Liver (tissue), 9 donors: Measurements from ENCODE around the gene CHST3. TPM values are rescaled to one million over a fixed set of nuclear protein-coding genes. Genes with fewer than 3 reads are reported as not detected.

Source experiments
- DNase-seq: peaks from one replicate; pipeline ENCODE4 v3.0.0-alpha.2; 2017; ENCODE audit warnings: low spot score
- H3K27ac ChIP-seq, 2 donors: one replicate each; pipeline ENCODE4 v1.7.0; 2013; ENCODE audit warnings: inconsistent platforms in 2 of 2, low read length in 2 of 2, control low read depth in 1 of 2, low read depth in 1 of 2, mild to moderate bottlenecking in 1 of 2
- H3K27me3 ChIP-seq, 4 donors: one replicate each; pipeline versions ENCODE4 v1.6.1 to v1.7.0; 2013; ENCODE audit warnings: low read length in 3 of 4, inconsistent platforms in 1 of 4, mild to moderate bottlenecking in 1 of 4, moderate library complexity in 1 of 4; ENCODE audit not compliant: control insufficient read depth in 4 of 4, insufficient read depth in 4 of 4
- H3K36me3 ChIP-seq, 4 donors: one replicate each; pipeline versions ENCODE4 v1.6.1 to v1.7.0; 2013; ENCODE audit warnings: low read length in 3 of 4, mild to moderate bottlenecking in 3 of 4, low read depth in 1 of 4, moderate library complexity in 1 of 4; ENCODE audit not compliant: control insufficient read depth in 4 of 4, insufficient read depth in 3 of 4
- H3K4me1 ChIP-seq, 4 donors: one replicate each; pipeline versions ENCODE4 v1.6.1 to v1.7.0; 2013; ENCODE audit warnings: low read length in 3 of 4, mild to moderate bottlenecking in 3 of 4, moderate library complexity in 1 of 4; ENCODE audit not compliant: control insufficient read depth in 4 of 4, insufficient read depth in 4 of 4
- H3K4me3 ChIP-seq, 3 donors: one replicate each; pipeline versions ENCODE4 v1.6.1 to v1.7.0; 2013; ENCODE audit warnings: low read length in 3 of 3, control low read depth in 1 of 3, low read depth in 1 of 3, mild to moderate bottlenecking in 1 of 3
- H3K9ac ChIP-seq, 2 donors: one replicate each; pipeline ENCODE4 v1.7.0; 2013; ENCODE audit warnings: low read length in 2 of 2, mild to moderate bottlenecking in 2 of 2, moderate library complexity in 2 of 2, control low read depth in 1 of 2, low read depth in 1 of 2
- H3K9me3 ChIP-seq, 4 donors: one replicate each; pipeline versions ENCODE4 v1.6.1 to v1.7.0; 2013; ENCODE audit warnings: low read length in 3 of 4; ENCODE audit not compliant: control insufficient read depth in 4 of 4
- EGR1 ChIP-seq, 2 donors: IDR thresholded peaks; 2 replicates each; pipeline ENCODE4 v1.6.1; 2016 to 2018; ENCODE audit warnings: antibody characterized with exemption in 2 of 2, low read depth in 2 of 2
- FOXA1 ChIP-seq: IDR thresholded peaks from 2 replicates; pipeline ENCODE4 v1.6.1; 2016; ENCODE audit warnings: antibody characterized with exemption
- FOXA2 ChIP-seq: IDR thresholded peaks from 2 replicates; pipeline ENCODE4 v1.6.1; 2016; ENCODE audit warnings: antibody characterized with exemption
- GABPA ChIP-seq, 2 donors: IDR thresholded peaks in 1 of 2; conservative IDR thresholded peaks in 1 of 2; 2 replicates each; pipeline ENCODE4 v1.6.1; 2016; ENCODE audit warnings: antibody characterized with exemption in 2 of 2, mild to moderate bottlenecking in 1 of 2, moderate library complexity in 1 of 2
- HNF4A ChIP-seq, 2 donors: conservative IDR thresholded peaks; 2 replicates each; pipeline ENCODE4 v1.6.1; 2016; ENCODE audit warnings: antibody characterized with exemption in 2 of 2, mild to moderate bottlenecking in 2 of 2
- HNF4G ChIP-seq: IDR thresholded peaks from 2 replicates; pipeline ENCODE4 v1.6.1; 2016; ENCODE audit warnings: antibody characterized with exemption
- JUND ChIP-seq, 2 donors: IDR thresholded peaks; 2 replicates each; pipeline ENCODE4 v1.6.1; 2016; ENCODE audit warnings: antibody characterized with exemption in 2 of 2
- NR2F2 ChIP-seq: IDR thresholded peaks from 2 replicates; pipeline ENCODE4 v1.6.1; 2016; ENCODE audit warnings: antibody characterized with exemption
- RAD21 ChIP-seq, 2 donors: IDR thresholded peaks; 2 replicates each; pipeline ENCODE4 v1.6.1; 2016; ENCODE audit warnings: antibody characterized with exemption in 2 of 2, mild to moderate bottlenecking in 2 of 2
- RXRA ChIP-seq, 2 donors: IDR thresholded peaks; 2 replicates each; pipeline ENCODE4 v1.6.1; 2017 to 2018; ENCODE audit warnings: antibody characterized with exemption in 2 of 2, mild to moderate bottlenecking in 1 of 2
- SP1 ChIP-seq: IDR thresholded peaks from 2 replicates; pipeline ENCODE4 v1.6.1; 2018; ENCODE audit warnings: antibody characterized with exemption, mild to moderate bottlenecking
- TAF1 ChIP-seq: conservative IDR thresholded peaks from 2 replicates; pipeline ENCODE4 v1.6.1; 2016; ENCODE audit warnings: antibody characterized with exemption, mild to moderate bottlenecking
- YY1 ChIP-seq: IDR thresholded peaks from 2 replicates; pipeline ENCODE4 v1.6.1; 2016; ENCODE audit warnings: antibody characterized with exemption, mild to moderate bottlenecking
- WGBS: extraction: QIAGEN DNeasy Blood & Tissue Kit; methylation state at CpG from one replicate; pipeline ENCODE4 v1.1.7; 2013; 5-methylcytosine and 5-hydroxymethylcytosine counted together
- polyA plus RNA-seq, 2 donors: library from polyadenylated mRNA; stranded (reverse) in 1 of 2; unstranded in 1 of 2; fragments of 200-250 nt in 1 of 2; fragments of >200 nt in 1 of 2; fragmentation: Nextera tagmentation in 1 of 2; extraction: Ambion mirVana in 1 of 2; gene quantifications; one replicate each; pipeline versions ENCODE4 v1.2.1 to v1.2.3, GENCODE V29; 2013 to 2015
- total RNA-seq, 2 donors: library from RNA; depleted of rRNA; stranded (reverse); fragments of >200 nt; gene quantifications; one replicate each; pipeline ENCODE4 v1.2.3, GENCODE V29; 2014
- TF ChIP-seq, protein P1 (sequence below): IDR thresholded peaks from 2 replicates; pipeline ENCODE4 v1.6.1; 2016; ENCODE audit warnings: antibody characterized with exemption
- TF ChIP-seq, protein P2 (sequence below): fragments of 150-350 bp; IDR thresholded peaks from 2 replicates; pipeline ENCODE4 v1.5.1; 2017; ENCODE audit warnings: improper control_type of control experiment, low read depth, low read length; ENCODE audit not compliant: missing input control
- TF ChIP-seq, protein P3 (sequence below): IDR thresholded peaks from 2 replicates; pipeline ENCODE4 v1.6.1; 2016; ENCODE audit warnings: antibody characterized with exemption, mild to moderate bottlenecking
- TF ChIP-seq, protein P4 (sequence below): IDR thresholded peaks from 2 replicates; pipeline ENCODE4 v1.6.1; 2016; ENCODE audit warnings: antibody characterized with exemption
- TF ChIP-seq, protein P5 (sequence below): IDR thresholded peaks from 2 replicates; pipeline ENCODE4 v1.6.1; 2016; ENCODE audit warnings: antibody characterized with exemption
- donor health status: healthy.
- donor health status: healthy.
- donor health status: healthy.
- donor health status: healthy.
- donor health status: healthy.

Gene CHST3
- total and polyA plus RNA-seq, 4 donors, result 0.29 to 4.3 (median 1.5) TPM

DNA sequence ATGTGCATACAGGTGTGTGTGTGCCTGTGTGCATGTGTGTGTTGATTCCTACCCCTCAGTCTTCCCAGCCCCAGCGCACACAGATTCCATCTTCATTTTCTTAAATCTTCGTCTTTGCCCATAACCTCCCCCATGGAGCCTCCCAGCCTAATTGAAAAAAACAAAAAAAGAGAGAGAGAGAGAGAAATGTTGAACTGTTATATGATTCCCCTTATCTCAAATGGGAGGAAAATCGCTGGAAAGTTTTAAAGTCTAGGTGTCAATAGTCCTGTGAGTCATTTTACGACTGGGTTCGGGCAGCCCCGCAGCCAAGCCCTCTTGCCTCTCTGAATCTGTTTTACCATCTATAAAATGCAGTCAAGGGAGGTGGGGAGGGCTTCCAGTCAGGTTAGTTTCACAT is 63.3 kb downstream of the CHST3 start:
- H3K9me3 ChIP-seq, result no peaks in the 10 kb centered on the region
- no peak overlapping the region for H3K4me3 ChIP-seq
- H3K4me1 ChIP-seq, result no peaks in the 10 kb centered on the region
- H3K27ac ChIP-seq, result no peak overlapping the region
- H3K27me3 ChIP-seq, result no peaks in the 10 kb centered on the region
- no peak overlapping the region for H3K9ac ChIP-seq
- 81% methylated on average over 6 of the region's 6 CpGs for WGBS
- no peak for DNase-seq
- TF ChIP-seq, protein P1, sequence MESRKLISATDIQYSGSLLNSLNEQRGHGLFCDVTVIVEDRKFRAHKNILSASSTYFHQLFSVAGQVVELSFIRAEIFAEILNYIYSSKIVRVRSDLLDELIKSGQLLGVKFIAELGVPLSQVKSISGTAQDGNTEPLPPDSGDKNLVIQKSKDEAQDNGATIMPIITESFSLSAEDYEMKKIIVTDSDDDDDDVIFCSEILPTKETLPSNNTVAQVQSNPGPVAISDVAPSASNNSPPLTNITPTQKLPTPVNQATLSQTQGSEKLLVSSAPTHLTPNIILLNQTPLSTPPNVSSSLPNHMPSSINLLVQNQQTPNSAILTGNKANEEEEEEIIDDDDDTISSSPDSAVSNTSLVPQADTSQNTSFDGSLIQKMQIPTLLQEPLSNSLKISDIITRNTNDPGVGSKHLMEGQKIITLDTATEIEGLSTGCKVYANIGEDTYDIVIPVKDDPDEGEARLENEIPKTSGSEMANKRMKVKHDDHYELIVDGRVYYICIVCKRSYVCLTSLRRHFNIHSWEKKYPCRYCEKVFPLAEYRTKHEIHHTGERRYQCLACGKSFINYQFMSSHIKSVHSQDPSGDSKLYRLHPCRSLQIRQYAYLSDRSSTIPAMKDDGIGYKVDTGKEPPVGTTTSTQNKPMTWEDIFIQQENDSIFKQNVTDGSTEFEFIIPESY, result no peak
- no peak for TF ChIP-seq JUND (IDR thresholded peaks at IDR 0.05)
- no peak for TF ChIP-seq RXRA (IDR thresholded peaks at IDR 0.05)
- no peak for TF ChIP-seq TAF1
- TF ChIP-seq GABPA (IDR thresholded peaks at IDR 0.05 in 1 of 2, conservative IDR thresholded peaks at IDR 0.05 in 1 of 2), result no peak
- no peak for TF ChIP-seq FOXA2
- TF ChIP-seq, protein P2, sequence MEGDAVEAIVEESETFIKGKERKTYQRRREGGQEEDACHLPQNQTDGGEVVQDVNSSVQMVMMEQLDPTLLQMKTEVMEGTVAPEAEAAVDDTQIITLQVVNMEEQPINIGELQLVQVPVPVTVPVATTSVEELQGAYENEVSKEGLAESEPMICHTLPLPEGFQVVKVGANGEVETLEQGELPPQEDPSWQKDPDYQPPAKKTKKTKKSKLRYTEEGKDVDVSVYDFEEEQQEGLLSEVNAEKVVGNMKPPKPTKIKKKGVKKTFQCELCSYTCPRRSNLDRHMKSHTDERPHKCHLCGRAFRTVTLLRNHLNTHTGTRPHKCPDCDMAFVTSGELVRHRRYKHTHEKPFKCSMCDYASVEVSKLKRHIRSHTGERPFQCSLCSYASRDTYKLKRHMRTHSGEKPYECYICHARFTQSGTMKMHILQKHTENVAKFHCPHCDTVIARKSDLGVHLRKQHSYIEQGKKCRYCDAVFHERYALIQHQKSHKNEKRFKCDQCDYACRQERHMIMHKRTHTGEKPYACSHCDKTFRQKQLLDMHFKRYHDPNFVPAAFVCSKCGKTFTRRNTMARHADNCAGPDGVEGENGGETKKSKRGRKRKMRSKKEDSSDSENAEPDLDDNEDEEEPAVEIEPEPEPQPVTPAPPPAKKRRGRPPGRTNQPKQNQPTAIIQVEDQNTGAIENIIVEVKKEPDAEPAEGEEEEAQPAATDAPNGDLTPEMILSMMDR, result no peak
- no peak for TF ChIP-seq HNF4A (conservative IDR thresholded peaks at IDR 0.05)
- TF ChIP-seq RAD21 (IDR thresholded peaks at IDR 0.05), result no peak
- TF ChIP-seq FOXA1, result no peak
- TF ChIP-seq HNF4G, result no peak
- TF ChIP-seq, protein P3, sequence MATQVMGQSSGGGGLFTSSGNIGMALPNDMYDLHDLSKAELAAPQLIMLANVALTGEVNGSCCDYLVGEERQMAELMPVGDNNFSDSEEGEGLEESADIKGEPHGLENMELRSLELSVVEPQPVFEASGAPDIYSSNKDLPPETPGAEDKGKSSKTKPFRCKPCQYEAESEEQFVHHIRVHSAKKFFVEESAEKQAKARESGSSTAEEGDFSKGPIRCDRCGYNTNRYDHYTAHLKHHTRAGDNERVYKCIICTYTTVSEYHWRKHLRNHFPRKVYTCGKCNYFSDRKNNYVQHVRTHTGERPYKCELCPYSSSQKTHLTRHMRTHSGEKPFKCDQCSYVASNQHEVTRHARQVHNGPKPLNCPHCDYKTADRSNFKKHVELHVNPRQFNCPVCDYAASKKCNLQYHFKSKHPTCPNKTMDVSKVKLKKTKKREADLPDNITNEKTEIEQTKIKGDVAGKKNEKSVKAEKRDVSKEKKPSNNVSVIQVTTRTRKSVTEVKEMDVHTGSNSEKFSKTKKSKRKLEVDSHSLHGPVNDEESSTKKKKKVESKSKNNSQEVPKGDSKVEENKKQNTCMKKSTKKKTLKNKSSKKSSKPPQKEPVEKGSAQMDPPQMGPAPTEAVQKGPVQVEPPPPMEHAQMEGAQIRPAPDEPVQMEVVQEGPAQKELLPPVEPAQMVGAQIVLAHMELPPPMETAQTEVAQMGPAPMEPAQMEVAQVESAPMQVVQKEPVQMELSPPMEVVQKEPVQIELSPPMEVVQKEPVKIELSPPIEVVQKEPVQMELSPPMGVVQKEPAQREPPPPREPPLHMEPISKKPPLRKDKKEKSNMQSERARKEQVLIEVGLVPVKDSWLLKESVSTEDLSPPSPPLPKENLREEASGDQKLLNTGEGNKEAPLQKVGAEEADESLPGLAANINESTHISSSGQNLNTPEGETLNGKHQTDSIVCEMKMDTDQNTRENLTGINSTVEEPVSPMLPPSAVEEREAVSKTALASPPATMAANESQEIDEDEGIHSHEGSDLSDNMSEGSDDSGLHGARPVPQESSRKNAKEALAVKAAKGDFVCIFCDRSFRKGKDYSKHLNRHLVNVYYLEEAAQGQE, result no peak
- no peak for TF ChIP-seq EGR1 (IDR thresholded peaks at IDR 0.05; ENCODE audit: low read depth in 2 of 2)
- TF ChIP-seq SP1, result no peak
- TF ChIP-seq, protein P4, sequence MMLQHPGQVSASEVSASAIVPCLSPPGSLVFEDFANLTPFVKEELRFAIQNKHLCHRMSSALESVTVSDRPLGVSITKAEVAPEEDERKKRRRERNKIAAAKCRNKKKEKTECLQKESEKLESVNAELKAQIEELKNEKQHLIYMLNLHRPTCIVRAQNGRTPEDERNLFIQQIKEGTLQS, result no peak
- TF ChIP-seq, protein P5, sequence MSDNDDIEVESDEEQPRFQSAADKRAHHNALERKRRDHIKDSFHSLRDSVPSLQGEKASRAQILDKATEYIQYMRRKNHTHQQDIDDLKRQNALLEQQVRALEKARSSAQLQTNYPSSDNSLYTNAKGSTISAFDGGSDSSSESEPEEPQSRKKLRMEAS, result no peak
- no peak for TF ChIP-seq NR2F2
- TF ChIP-seq YY1, result no peak
- H3K36me3 ChIP-seq, result no peaks in the 10 kb centered on the region
